ENCODE measurements around the gene MAP3K20.
"Not testable (repeated sequence)": the region's sequence is repeated elsewhere in the genome, so short reads cannot be mapped to it uniquely, and the experiment has no call there.

The MAP3K20 gene

DNA sequence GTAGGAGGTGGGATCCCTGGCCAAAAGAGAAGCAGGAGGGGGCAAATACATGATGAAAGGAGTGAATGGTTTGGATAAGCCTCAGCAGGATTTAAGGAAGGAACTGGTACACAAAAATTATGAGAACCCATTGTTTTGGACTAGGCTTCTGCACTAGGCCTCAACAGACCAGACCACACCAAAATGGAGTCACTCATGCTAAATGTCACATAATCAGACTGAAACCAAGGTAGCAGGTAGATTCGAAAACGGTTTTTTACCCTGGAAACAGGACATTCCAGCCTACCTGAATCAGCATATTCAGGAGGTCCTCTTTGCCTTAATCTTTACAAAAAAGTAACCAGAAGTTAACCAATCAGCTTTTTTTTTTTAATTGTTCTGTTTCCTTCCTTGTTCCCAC is 229.7 kb downstream of the MAP3K20 start:
- H3K4me3 ChIP-seq (replicated peaks; ENCODE audit: low read depth, low read length) = no peak overlapping the region
- no peak for DNase-seq (ENCODE audit: low read depth)
- TF ChIP-seq, protein P1, sequence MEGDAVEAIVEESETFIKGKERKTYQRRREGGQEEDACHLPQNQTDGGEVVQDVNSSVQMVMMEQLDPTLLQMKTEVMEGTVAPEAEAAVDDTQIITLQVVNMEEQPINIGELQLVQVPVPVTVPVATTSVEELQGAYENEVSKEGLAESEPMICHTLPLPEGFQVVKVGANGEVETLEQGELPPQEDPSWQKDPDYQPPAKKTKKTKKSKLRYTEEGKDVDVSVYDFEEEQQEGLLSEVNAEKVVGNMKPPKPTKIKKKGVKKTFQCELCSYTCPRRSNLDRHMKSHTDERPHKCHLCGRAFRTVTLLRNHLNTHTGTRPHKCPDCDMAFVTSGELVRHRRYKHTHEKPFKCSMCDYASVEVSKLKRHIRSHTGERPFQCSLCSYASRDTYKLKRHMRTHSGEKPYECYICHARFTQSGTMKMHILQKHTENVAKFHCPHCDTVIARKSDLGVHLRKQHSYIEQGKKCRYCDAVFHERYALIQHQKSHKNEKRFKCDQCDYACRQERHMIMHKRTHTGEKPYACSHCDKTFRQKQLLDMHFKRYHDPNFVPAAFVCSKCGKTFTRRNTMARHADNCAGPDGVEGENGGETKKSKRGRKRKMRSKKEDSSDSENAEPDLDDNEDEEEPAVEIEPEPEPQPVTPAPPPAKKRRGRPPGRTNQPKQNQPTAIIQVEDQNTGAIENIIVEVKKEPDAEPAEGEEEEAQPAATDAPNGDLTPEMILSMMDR (IDR thresholded peaks at IDR 0.05; ENCODE audit: low read length, missing control alignments) = no peak

DNA sequence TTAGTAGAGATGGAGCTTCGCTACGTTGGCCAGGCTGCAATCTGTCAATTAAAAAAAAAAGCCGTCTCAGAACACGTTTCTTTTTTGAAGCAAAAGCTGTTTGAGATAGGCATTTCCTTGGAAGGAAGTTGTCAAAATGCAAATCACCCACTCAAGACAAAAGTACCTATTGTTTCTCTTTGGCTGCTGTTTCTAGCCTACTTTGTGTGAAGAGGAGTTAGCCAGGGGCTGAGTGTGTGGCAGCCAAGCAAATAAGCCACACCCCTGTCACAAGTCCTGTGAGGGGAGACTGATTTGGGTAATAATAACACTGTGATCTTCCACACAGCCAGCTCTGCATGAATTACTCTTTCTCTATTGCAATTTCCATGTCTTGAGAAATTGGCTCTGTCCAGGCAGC is 231.6 kb downstream of the MAP3K20 start:
- TF ChIP-seq, protein P1 (IDR thresholded peaks at IDR 0.05; ENCODE audit: low read length, missing control alignments) = no peak
- peak; percentile 25 for DNase-seq (ENCODE audit: low read depth)
- H3K4me3 ChIP-seq (replicated peaks; ENCODE audit: low read depth, low read length) = no peak overlapping the region

- DNase-seq (ENCODE audit: low read depth); H3K4me3 ChIP-seq (replicated peaks; ENCODE audit: low read depth, low read length): not testable (repeated sequence)
Measured at GRCh38 chr2:173309370-173309769, 233.7 kb downstream of the MAP3K20 start.

DNA sequence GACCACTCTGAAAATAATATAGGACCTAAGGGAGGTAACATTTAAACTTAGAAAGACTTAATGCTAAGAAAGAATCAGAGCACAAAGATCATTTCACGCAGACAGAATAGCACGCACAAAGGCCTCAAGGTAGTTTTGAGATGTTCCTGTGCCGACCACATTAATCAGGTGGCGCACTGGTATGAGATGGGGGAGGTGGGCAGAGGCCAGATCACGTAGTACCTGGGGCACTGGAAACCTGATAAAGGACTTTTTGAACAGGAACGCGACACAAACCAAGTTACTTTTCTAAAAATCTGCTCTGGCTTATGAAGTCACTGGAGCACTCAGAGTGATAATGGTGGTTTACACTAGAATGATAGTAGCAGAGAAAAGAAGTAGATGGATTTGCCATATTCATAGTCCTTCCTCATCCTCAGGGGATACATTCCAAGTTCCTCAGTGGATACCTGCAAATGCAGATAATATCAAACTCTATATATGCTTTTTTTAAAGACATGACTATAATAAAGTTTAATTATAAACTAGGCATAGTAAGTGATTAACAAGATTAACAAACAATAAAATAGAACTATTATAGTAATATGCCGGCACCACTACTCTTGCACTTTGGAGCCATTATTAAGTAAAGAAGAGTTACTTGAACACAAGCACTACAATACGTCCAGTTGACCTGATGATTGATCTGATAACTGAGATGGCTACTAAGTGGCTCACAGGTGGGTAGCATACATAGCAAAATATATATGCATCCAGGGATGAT is 236.4 kb downstream of the MAP3K20 start:
- TF ChIP-seq, protein P1 (IDR thresholded peaks at IDR 0.05; ENCODE audit: low read length, missing control alignments) = no peak
- H3K4me3 ChIP-seq (replicated peaks; ENCODE audit: low read depth, low read length) = no peak overlapping the region
- DNase-seq (ENCODE audit: low read depth) = no peak
